K562 (cell line): ENCODE measurements around the gene C6orf58. TPM values are rescaled to one million over a fixed set of nuclear protein-coding genes. Genes with fewer than 3 reads are reported as not detected.

Source experiments
- ATAC-seq: fragments of 200-7000 bp; cut with Tn5 transposase; 3 replicates; pipeline ENCODE4 v1.9.1; 2020; ENCODE audit warnings: moderate library complexity
- BruUV-seq: library from RNA; stranded (reverse); fragments of 400-500 nt; replicated peaks from 2 replicates; lab custom pipeline; 2021; lab: Mats Ljungman, UMichigan
- CTCF ChIA-PET: fragments of 300-600 bp; formaldehyde crosslinking; extraction: SDS; loops from one replicate; lab custom pipeline; 2021; ENCODE audit warnings: low intra/inter-chr PET ratio; lab: Yijun Ruan, JAX
- POLR2A ChIA-PET: fragments of 300-600, 350-650 bp; sonication (Branson Sonifier 250); formaldehyde crosslinking; extraction: SDS; loops from one replicate; lab custom pipeline; 2021; ENCODE audit warnings: antibody characterized with exemption, inconsistent platforms; lab: Yijun Ruan, JAX
- DNase-seq, 4 experiments: peaks; one replicate each; pipeline versions ENCODE4 v3.0.0 to v3.0.0-alpha.2; 2011 to 2018; ENCODE audit warnings: low spot score in 3 of 4, mixed read lengths in 3 of 4; ENCODE audit errors: extremely low read depth in 1 of 4
- FAIRE-seq: peaks from 2 replicates; lab custom pipeline; 2011; peaks lifted over from hg19 to GRCh38; lab: Jason Lieb, UNC
- H2AFZ ChIP-seq: 2 replicates; pipeline ENCODE4 v1.6.0; 2011; ENCODE audit warnings: low read depth, low read length, control low read depth, inconsistent platforms
- H3K27ac ChIP-seq: fragments of 200-600 bp; 3 replicates; pipeline ENCODE4 v1.8.0; 2011; ENCODE audit warnings: low read depth, mild to moderate bottlenecking, control low read depth, inconsistent platforms, low read length, moderate library complexity, mixed read lengths; ENCODE audit errors: extremely low read depth
- H3K27me3 ChIP-seq, 2 experiments: fragments of 300-600 bp in 1 of 2; 2 replicates in 1 of 2; 3 replicates in 1 of 2; pipeline versions ENCODE4 v1.6.0 to v1.8.0; 2011; ENCODE audit warnings: inconsistent platforms in 2 of 2, low read length in 2 of 2, mild to moderate bottlenecking in 1 of 2, mixed read lengths in 1 of 2, moderate library complexity in 1 of 2; ENCODE audit not compliant: control insufficient read depth in 2 of 2, insufficient read depth in 2 of 2
- H3K36me3 ChIP-seq: fragments of 300-600 bp; 3 replicates; pipeline ENCODE4 v1.8.0; 2011; ENCODE audit warnings: mild to moderate bottlenecking, low read length, inconsistent platforms; ENCODE audit not compliant: control insufficient read depth, insufficient read depth
- H3K4me1 ChIP-seq, 2 experiments: fragments of 200-600 bp in 1 of 2; replicated peaks in 1 of 2; 2 replicates in 1 of 2; 3 replicates in 1 of 2; pipeline versions ENCODE4 v1.5.1 to v1.8.0; 2011; ENCODE audit warnings: inconsistent platforms in 2 of 2, low read length in 2 of 2, mild to moderate bottlenecking in 1 of 2, mixed read lengths in 1 of 2, moderate library complexity in 1 of 2; ENCODE audit not compliant: control insufficient read depth in 2 of 2, insufficient read depth in 2 of 2
- H3K4me2 ChIP-seq: 2 replicates; pipeline ENCODE4 v1.6.1; 2011; ENCODE audit warnings: low read length, control low read depth, inconsistent platforms, mixed read lengths; ENCODE audit not compliant: insufficient read depth
- H3K4me3 ChIP-seq: fragments of 200-600 bp; sonication (generic), shearing (Covaris generic); 2 replicates; pipeline ENCODE4 v1.5.1; 2016; ENCODE audit warnings: control low read depth, inconsistent platforms
- H3K79me2 ChIP-seq: fragments of 200-600 bp; 3 replicates; pipeline ENCODE4 v1.8.0; 2011; ENCODE audit warnings: low read length, inconsistent platforms; ENCODE audit not compliant: control insufficient read depth, insufficient read depth
- H3K9ac ChIP-seq, 2 experiments: 2 replicates each; pipeline versions ENCODE4 v1.6.0 to v1.6.1; 2011; ENCODE audit warnings: low read depth in 2 of 2, low read length in 2 of 2, control low read depth in 1 of 2, inconsistent platforms in 1 of 2, mild to moderate bottlenecking in 1 of 2, mixed read lengths in 1 of 2; ENCODE audit not compliant: insufficient read depth in 1 of 2
- H3K9me1 ChIP-seq: one replicate; pipeline ENCODE4 v1.6.0; 2011; ENCODE audit warnings: inconsistent platforms, mild to moderate bottlenecking, low read length, moderate library complexity; ENCODE audit not compliant: control insufficient read depth, insufficient read depth
- H3K9me3 ChIP-seq: replicated peaks from 2 replicates; pipeline ENCODE4 v1.5.1; 2011; ENCODE audit warnings: low read depth, low read length, inconsistent platforms; ENCODE audit not compliant: control insufficient read depth, insufficient read depth
- H4K20me1 ChIP-seq: replicated peaks from 2 replicates; pipeline ENCODE4 v1.6.1; 2011; ENCODE audit warnings: low read length, inconsistent platforms, mixed read lengths; ENCODE audit not compliant: control insufficient read depth, insufficient read depth
- BMI1 ChIP-seq: fragments of 150-350 bp; IDR thresholded peaks from 2 replicates; pipeline ENCODE4 v1.6.1; 2014; ENCODE audit warnings: low read length
- CREB1 ChIP-seq, 2 experiments: sonication (generic) in 1 of 2; formaldehyde crosslinking in 1 of 2; IDR thresholded peaks; 2 replicates each; pipeline versions ENCODE4 v1.6.1 to v1.8.0; 2012 to 2022; ENCODE audit warnings: inconsistent platforms in 1 of 2, mild to moderate bottlenecking in 1 of 2, missing genetic modification reagents in 1 of 2, moderate library complexity in 1 of 2
- ETS2 ChIP-seq: IDR thresholded peaks from 2 replicates; pipeline ENCODE4 v1.6.1; 2016; ENCODE audit warnings: borderline replicate concordance, missing genetic modification characterization, mild to moderate bottlenecking, moderate library complexity, missing compliant biosample characterization; ENCODE audit not compliant: poor library complexity, severe bottlenecking
- MCM3 ChIP-seq: fragments of 450-650 bp; IDR thresholded peaks from 2 replicates; pipeline ENCODE4 v1.6.1; 2016
- NCOA2 ChIP-seq, 2 experiments: fragments of 450-650 bp; IDR thresholded peaks; 2 replicates each; pipeline ENCODE4 v1.6.1; 2018; ENCODE audit warnings: mild to moderate bottlenecking in 2 of 2, moderate library complexity in 1 of 2; ENCODE audit not compliant: partially characterized antibody in 2 of 2
- NELFE ChIP-seq: IDR thresholded peaks from 2 replicates; pipeline ENCODE4 v1.6.1; 2011; ENCODE audit warnings: mild to moderate bottlenecking; ENCODE audit not compliant: insufficient read depth, insufficient read length
- RBM39 ChIP-seq: fragments of 200-400 bp; formaldehyde crosslinking; optimal IDR thresholded peaks from 2 replicates; pipeline ENCODE3; 2018; ENCODE audit warnings: low read depth, low read length
- STAT5B ChIP-seq: fragments of 250-450 bp; sonication (Bioruptor Pico); IDR thresholded peaks from 2 replicates; pipeline ENCODE4 v1.8.0; 2021; ENCODE audit warnings: mild to moderate bottlenecking, inconsistent platforms
- TFAM ChIP-seq: fragments of 250-450 bp; sonication (Bioruptor Pico); conservative IDR thresholded peaks from 2 replicates; pipeline ENCODE4 v1.5.0; 2021; ENCODE audit warnings: mild to moderate bottlenecking, moderate library complexity
- TOE1 ChIP-seq, 2 experiments: fragments of 450-650 bp in 1 of 2; sonication (generic) in 1 of 2; formaldehyde crosslinking in 1 of 2; IDR thresholded peaks; 2 replicates each; pipeline versions ENCODE4 v1.7.1 to v1.8.0; 2016 to 2022; ENCODE audit warnings: borderline replicate concordance in 2 of 2, mild to moderate bottlenecking in 2 of 2, antibody characterized with exemption in 1 of 2, inconsistent platforms in 1 of 2, low read depth in 1 of 2, missing genetic modification reagents in 1 of 2, moderate library complexity in 1 of 2
- U2AF1 ChIP-seq: fragments of 200-400 bp; formaldehyde crosslinking; optimal IDR thresholded peaks from 2 replicates; pipeline ENCODE3; 2017; ENCODE audit warnings: mild to moderate bottlenecking, low read depth, low read length, moderate library complexity
- ZKSCAN8 ChIP-seq: fragments of 200-800 bp; sonication (Bioruptor generic); IDR thresholded peaks from 2 replicates; pipeline ENCODE4 v1.6.1; 2016; ENCODE audit warnings: missing genetic modification characterization, missing compliant biosample characterization
- ZNF707 ChIP-seq: fragments of 250-450 bp; sonication (Bioruptor Pico); conservative IDR thresholded peaks from 2 replicates; pipeline ENCODE4 v1.8.0; 2022; ENCODE audit warnings: inconsistent platforms, mild to moderate bottlenecking, moderate library complexity
- WGBS: fragments of 100-300 bp; shearing (Covaris generic); methylation state at CpG from one replicate; pipeline ENCODE4 v1.1.6; 2016; ENCODE audit warnings: low coverage, mixed read lengths; ENCODE audit not compliant: insufficient coverage; ENCODE audit errors: missing lambda C conversion rate; 5-methylcytosine and 5-hydroxymethylcytosine counted together
- in situ Hi-C: fragments of 300-500 bp; cut with MboI; formaldehyde crosslinking; loops from 4 replicates; pipeline ENCODE4 v1.15.0; 2018; ENCODE audit warnings: inconsistent platforms, mixed read lengths
- intact Hi-C: fragments of 100-400 bp; cut with micrococcal nuclease; formaldehyde crosslinking; loops from 2 replicates; pipeline ENCODE4 v1.14.2; 2022
- polyA plus RNA-seq, 8 experiments: library from polyadenylated mRNA; depleted of rRNA in 4 of 8; stranded (reverse) in 5 of 8; unstranded in 3 of 8; fragments of >200 nt; fragmentation: Nextera tagmentation in 2 of 8; fragmentation: Illumina TruSeq in 1 of 8; extraction: Ambion mirVana in 2 of 8; extraction: Trizol in 1 of 8; gene quantifications; 2 replicates each; pipeline versions ENCODE4 v1.2.1 to v1.2.3, GENCODE V29; 2011 to 2014; ENCODE audit warnings: inconsistent platforms in 1 of 8, missing spikeins in 1 of 8
- total RNA-seq, 7 experiments: library from RNA; depleted of rRNA in 6 of 7; stranded (reverse); fragments of >200 nt in 6 of 7; fragmentation: Illumina TruSeq in 2 of 7; extraction: Trizol in 2 of 7; gene quantifications; 2 replicates each; pipeline versions ENCODE4 v1.2.1 to v1.2.3, GENCODE V29; 2011 to 2021; ENCODE audit warnings: low replicate concordance in 1 of 7
- TF ChIP-seq, protein P1 (sequence below), 2 experiments: fragments of 150-350 bp in 1 of 2; IDR thresholded peaks; 2 replicates each; pipeline ENCODE4 v1.6.1; 2012 to 2016; ENCODE audit warnings: low read depth in 2 of 2, low read length in 2 of 2, mild to moderate bottlenecking in 1 of 2, moderate library complexity in 1 of 2
- TF ChIP-seq, protein P2 (sequence below), 2 experiments: IDR thresholded peaks; 2 replicates each; pipeline ENCODE4 v1.6.1; 2011; ENCODE audit warnings: borderline replicate concordance in 1 of 2, control low read depth in 1 of 2, low read depth in 1 of 2, low read length in 1 of 2, mild to moderate bottlenecking in 1 of 2, mixed read lengths in 1 of 2, moderate library complexity in 1 of 2; ENCODE audit not compliant: insufficient read depth in 1 of 2, insufficient read length in 1 of 2, poor library complexity in 1 of 2, severe bottlenecking in 1 of 2; ENCODE audit errors: extremely low read depth in 1 of 2
- TF ChIP-seq, protein P3 (sequence below): sonication (generic); formaldehyde crosslinking; IDR thresholded peaks from 2 replicates; pipeline ENCODE4 v1.8.0; 2022; ENCODE audit warnings: mild to moderate bottlenecking, missing genetic modification reagents

C6orf58 gene
- total and polyA plus RNA-seq, 9 of the 15 experiments (the other 6 are each of a cell fraction or from before 2014, with no cell fraction given), result 0.04 TPM; not detected in 8

DNA sequence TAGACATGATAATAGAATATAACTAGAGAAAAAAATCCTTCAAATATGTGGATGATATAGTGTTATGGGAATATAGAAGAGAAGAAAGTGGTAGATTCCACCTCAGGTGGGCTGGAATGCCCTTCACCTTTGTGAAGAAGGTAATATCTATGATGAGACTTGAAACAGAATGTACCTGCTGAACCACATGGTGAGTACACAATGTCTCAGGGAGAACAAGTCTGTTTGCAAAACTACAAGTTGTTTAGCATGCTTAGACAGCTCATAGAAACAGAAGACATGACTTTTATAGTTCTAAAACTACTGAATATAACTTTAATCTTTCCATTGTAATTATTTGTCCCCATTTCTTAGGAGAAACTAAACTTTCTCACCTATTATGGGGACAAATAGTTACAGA lies 12.2 kb downstream of the C6orf58 start (continued):
- TF ChIP-seq, protein P1, sequence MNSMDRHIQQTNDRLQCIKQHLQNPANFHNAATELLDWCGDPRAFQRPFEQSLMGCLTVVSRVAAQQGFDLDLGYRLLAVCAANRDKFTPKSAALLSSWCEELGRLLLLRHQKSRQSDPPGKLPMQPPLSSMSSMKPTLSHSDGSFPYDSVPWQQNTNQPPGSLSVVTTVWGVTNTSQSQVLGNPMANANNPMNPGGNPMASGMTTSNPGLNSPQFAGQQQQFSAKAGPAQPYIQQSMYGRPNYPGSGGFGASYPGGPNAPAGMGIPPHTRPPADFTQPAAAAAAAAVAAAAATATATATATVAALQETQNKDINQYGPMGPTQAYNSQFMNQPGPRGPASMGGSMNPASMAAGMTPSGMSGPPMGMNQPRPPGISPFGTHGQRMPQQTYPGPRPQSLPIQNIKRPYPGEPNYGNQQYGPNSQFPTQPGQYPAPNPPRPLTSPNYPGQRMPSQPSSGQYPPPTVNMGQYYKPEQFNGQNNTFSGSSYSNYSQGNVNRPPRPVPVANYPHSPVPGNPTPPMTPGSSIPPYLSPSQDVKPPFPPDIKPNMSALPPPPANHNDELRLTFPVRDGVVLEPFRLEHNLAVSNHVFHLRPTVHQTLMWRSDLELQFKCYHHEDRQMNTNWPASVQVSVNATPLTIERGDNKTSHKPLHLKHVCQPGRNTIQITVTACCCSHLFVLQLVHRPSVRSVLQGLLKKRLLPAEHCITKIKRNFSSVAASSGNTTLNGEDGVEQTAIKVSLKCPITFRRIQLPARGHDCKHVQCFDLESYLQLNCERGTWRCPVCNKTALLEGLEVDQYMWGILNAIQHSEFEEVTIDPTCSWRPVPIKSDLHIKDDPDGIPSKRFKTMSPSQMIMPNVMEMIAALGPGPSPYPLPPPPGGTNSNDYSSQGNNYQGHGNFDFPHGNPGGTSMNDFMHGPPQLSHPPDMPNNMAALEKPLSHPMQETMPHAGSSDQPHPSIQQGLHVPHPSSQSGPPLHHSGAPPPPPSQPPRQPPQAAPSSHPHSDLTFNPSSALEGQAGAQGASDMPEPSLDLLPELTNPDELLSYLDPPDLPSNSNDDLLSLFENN (IDR thresholded peaks at IDR 0.05; ENCODE audit: low read depth in 2 of 2, low read length in 2 of 2), result no peak
- TF ChIP-seq STAT5B (no peak), ZKSCAN8 (CRISPR knock-in tag) (no peak), RBM39 (no peak), BMI1 (no peak), TFAM (CRISPR knock-in tag) (no peak)

DNA sequence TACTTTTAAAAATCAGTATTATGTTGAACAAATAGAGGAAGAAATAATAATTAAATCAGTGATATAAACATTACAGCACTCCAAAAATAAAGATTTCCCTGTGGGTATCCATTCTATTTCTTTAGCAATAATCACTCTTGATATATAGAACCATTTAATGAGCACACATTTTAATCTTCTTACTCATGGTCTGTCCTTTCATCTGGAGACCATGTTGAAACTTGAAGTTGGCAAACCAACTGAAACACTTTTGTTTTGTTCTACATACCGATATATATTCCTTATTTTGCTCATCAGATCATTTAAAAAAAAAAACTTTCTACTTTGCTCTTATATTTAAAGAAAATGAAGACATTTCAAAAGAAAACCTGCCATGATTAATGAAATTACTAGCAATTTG lies 13.4 kb downstream of the C6orf58 start:
- in situ Hi-C loops, result no loop called here
- POLR2A ChIA-PET, result no interaction called here
- ATAC-seq, result no peak
- CTCF ChIA-PET, result no interaction called here
- no peaks in the 10 kb centered on the region for H4K20me1 ChIP-seq
- H3K79me2 ChIP-seq, result no peaks in the 10 kb centered on the region
- H3K27me3 ChIP-seq, result no peaks in the 10 kb centered on the region
- DNase-seq, result no peak
- intact Hi-C loops, result no loop called here
- no peaks in the 10 kb centered on the region for H3K9me1 ChIP-seq
- 0% methylated on average over 1 of the region's 1 CpG for WGBS
- H2AFZ ChIP-seq, result no peak overlapping the region
- H3K9ac ChIP-seq, result no peak overlapping the region
- H3K36me3 ChIP-seq, result no peaks in the 10 kb centered on the region
- H3K4me2 ChIP-seq, result no peak overlapping the region
- FAIRE-seq, result no peak
- H3K4me3 ChIP-seq, result no peak overlapping the region
- no peak overlapping the region for H3K27ac ChIP-seq
- H3K4me1 ChIP-seq, result no peaks in the 10 kb centered on the region
- BruUV-seq, result no TSS peak
- no peaks in the 10 kb centered on the region for H3K9me3 ChIP-seq
- TF ChIP-seq, protein P2, sequence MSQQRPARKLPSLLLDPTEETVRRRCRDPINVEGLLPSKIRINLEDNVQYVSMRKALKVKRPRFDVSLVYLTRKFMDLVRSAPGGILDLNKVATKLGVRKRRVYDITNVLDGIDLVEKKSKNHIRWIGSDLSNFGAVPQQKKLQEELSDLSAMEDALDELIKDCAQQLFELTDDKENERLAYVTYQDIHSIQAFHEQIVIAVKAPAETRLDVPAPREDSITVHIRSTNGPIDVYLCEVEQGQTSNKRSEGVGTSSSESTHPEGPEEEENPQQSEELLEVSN (IDR thresholded peaks at IDR 0.05; ENCODE audit: borderline replicate concordance in 1 of 2, extremely low read depth in 1 of 2, insufficient read depth in 1 of 2, insufficient read length in 1 of 2, low read depth in 1 of 2, low read length in 1 of 2, poor library complexity in 1 of 2, severe bottlenecking in 1 of 2), result no peak
- TF ChIP-seq ETS2 (tag) (no peak), NELFE (no peak), CREB1 (IDR thresholded peaks at IDR 0.05) (no peak), CREB1 (CRISPR knock-in tag; IDR thresholded peaks at IDR 0.05) (no peak), MCM3 (no peak), U2AF1 (no peak), NCOA2 (IDR thresholded peaks at IDR 0.05; ENCODE audit: partially characterized antibody in 2 of 2) (no peak), ZNF707 (CRISPR knock-in tag) (no peak), TOE1 (IDR thresholded peaks at IDR 0.05; ENCODE audit: borderline replicate concordance) (no peak), TOE1 (CRISPR knock-in tag; IDR thresholded peaks at IDR 0.05; ENCODE audit: borderline replicate concordance, low read depth) (no peak)
- TF ChIP-seq, protein P3, sequence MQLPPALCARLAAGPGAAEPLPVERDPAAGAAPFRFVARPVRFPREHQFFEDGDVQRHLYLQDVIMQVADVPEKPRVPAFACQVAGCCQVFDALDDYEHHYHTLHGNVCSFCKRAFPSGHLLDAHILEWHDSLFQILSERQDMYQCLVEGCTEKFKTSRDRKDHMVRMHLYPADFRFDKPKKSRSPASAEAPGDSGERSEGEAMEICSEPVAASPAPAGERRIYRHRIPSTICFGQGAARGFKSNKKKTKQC (CRISPR knock-in tag), result no peak
